A549 (cell line): ENCODE results near the gene GRHL3.

ENCODE experiments used
- EP300 ChIP-seq, 2 experiments: fragments of >200 bp; sonication (Bioruptor Twin); formaldehyde crosslinking; IDR thresholded peaks; 2 replicates in 1 of 2; 3 replicates in 1 of 2; pipeline ENCODE4 v1.6.1; 2016 to 2017
- HOXA7 ChIP-seq: fragments of 250-450 bp; sonication (Bioruptor Pico); IDR thresholded peaks from 2 replicates; pipeline ENCODE4 v1.5.0; 2020; ENCODE audit warnings: mild to moderate bottlenecking, moderate library complexity
- TF ChIP-seq, protein P1 (sequence below): fragments of >200 bp; sonication (Bioruptor Twin); formaldehyde crosslinking; IDR thresholded peaks from 3 replicates; pipeline ENCODE4 v1.5.1; 2016

DNA sequence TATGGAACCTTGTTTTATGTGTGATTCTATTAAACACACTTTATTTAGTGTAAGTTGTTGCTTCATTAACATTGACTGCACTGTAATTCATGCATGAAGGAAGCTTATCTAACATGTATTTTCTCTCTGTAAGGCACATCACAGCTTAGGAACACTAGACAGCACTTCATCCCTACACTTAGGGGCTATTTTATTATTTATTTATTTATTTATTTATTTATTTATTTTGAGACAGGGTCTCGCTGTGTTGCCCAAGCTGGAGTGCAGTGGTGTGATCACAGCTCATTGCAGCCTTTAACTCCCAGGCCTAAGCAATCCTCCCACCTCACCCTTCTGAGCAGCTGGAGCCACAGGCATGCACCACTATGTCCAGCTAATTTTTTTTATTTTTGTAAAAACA, 30.7 kb upstream of the GRHL3 start:
- TF ChIP-seq, protein P1, sequence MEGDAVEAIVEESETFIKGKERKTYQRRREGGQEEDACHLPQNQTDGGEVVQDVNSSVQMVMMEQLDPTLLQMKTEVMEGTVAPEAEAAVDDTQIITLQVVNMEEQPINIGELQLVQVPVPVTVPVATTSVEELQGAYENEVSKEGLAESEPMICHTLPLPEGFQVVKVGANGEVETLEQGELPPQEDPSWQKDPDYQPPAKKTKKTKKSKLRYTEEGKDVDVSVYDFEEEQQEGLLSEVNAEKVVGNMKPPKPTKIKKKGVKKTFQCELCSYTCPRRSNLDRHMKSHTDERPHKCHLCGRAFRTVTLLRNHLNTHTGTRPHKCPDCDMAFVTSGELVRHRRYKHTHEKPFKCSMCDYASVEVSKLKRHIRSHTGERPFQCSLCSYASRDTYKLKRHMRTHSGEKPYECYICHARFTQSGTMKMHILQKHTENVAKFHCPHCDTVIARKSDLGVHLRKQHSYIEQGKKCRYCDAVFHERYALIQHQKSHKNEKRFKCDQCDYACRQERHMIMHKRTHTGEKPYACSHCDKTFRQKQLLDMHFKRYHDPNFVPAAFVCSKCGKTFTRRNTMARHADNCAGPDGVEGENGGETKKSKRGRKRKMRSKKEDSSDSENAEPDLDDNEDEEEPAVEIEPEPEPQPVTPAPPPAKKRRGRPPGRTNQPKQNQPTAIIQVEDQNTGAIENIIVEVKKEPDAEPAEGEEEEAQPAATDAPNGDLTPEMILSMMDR: no peak
- TF ChIP-seq HOXA7: no peak
- TF ChIP-seq EP300 (IDR thresholded peaks at IDR 0.05): no peak
